Inferior parietal cortex (tissue), 1 donor: ENCODE data around the gene C6orf89.
A peak's percentile ranks its signal among the peaks of the same experiment; 100 is the strongest.
"Not testable (repeated sequence)": the region's sequence is repeated elsewhere in the genome, so short reads cannot be mapped to it uniquely, and the experiment has no call there.

Experiments
- DNase-seq: peaks from one replicate; pipeline ENCODE4 v3.0.0-alpha.2; 2016; ENCODE audit errors: extremely low spot score

C6orf89 gene

GRCh38 chr6:36947570-36948351, 62.0 kb downstream of the C6orf89 start:
- DNase-seq: peak; percentile 78

- DNase-seq: not testable (repeated sequence)
These were observed 63.3 kb downstream of the C6orf89 start for GRCh38 chr6:36949076-36949475.

GRCh38 chr6:36949636-36950035, 63.9 kb downstream of the C6orf89 start:
- DNase-seq: no peak

- DNase-seq: no peak
These were observed 68.1 kb downstream of the C6orf89 start for GRCh38 chr6:36953931-36954261.

- DNase-seq: peak; percentile 31
These were observed 68.6 kb downstream of the C6orf89 start, which contains the start of gene PI16 for GRCh38 chr6:36954262-36954931. TSS of gene PI16 (plus strand) at chr6:36954738. CDS start at chr6:36954761, 23 bp downstream.

GRCh38 chr6:36955136-36955535, 69.4 kb downstream of the C6orf89 start:
- DNase-seq: no peak

GRCh38 chr6:36955671-36956445, 70.1 kb downstream of the C6orf89 start:
- no peak for DNase-seq

GRCh38 chr6:36956446-36956820, 70.7 kb downstream of the C6orf89 start:
- DNase-seq: no peak

GRCh38 chr6:36957773-36958271, 72.1 kb downstream of the C6orf89 start:
- no peak for DNase-seq

- no peak for DNase-seq
These were observed 73.2 kb downstream of the C6orf89 start for GRCh38 chr6:36958775-36959554.

GRCh38 chr6:36959555-36960250, 74.0 kb downstream of the C6orf89 start:
- no peak for DNase-seq

- DNase-seq: no peak
These were observed 76.0 kb downstream of the C6orf89 start for GRCh38 chr6:36961441-36962435.

- peak; percentile 62 for DNase-seq
These were observed 77.1 kb downstream of the C6orf89 start for GRCh38 chr6:36962874-36963273.

GRCh38 chr6:36963451-36964290, 77.9 kb downstream of the C6orf89 start:
- no peak for DNase-seq

- no peak for DNase-seq
These were observed 78.6 kb downstream of the C6orf89 start for GRCh38 chr6:36964349-36964748.

- DNase-seq: no peak
These were observed 79.2 kb downstream of the C6orf89 start for GRCh38 chr6:36964908-36965307.

GRCh38 chr6:36967301-36967700, 81.5 kb downstream of the C6orf89 start:
- DNase-seq: no peak

GRCh38 chr6:36967757-36968156, 82.0 kb downstream of the C6orf89 start:
- DNase-seq: no peak
